Non-pigmented ciliary epithelial cell (primary cell): ENCODE measurements around the gene SLC9A5.

Source experiments
- DNase-seq: peaks from one replicate; pipeline ENCODE4 v3.0.0-alpha.2; 2010; ENCODE audit warnings: low read depth

SLC9A5 gene

GRCh38 chr16:67317853-67318252 lies 69.1 kb downstream of the SLC9A5 start:
- DNase-seq, result no peak
